IPS-20b (cell line): ENCODE measurements around the gene PKMYT1.
A peak's percentile ranks its signal among the peaks of the same experiment; 100 is the strongest.

ENCODE experiments used
- H3K27ac ChIP-seq: one replicate; pipeline ENCODE4 v1.5.1; 2013; ENCODE audit warnings: low read length
- H3K27me3 ChIP-seq: 2 replicates; pipeline ENCODE4 v1.6.1; 2013; ENCODE audit warnings: mild to moderate bottlenecking, low read length, inconsistent platforms; ENCODE audit not compliant: insufficient read depth
- H3K36me3 ChIP-seq: 2 replicates; pipeline ENCODE4 v1.6.1; 2013; ENCODE audit warnings: low read depth, mild to moderate bottlenecking, inconsistent platforms, low read length, moderate library complexity; ENCODE audit not compliant: insufficient read depth
- H3K4me1 ChIP-seq: 2 replicates; pipeline ENCODE4 v1.6.1; 2013; ENCODE audit warnings: mild to moderate bottlenecking, control low read depth, inconsistent platforms, low read length, moderate library complexity; ENCODE audit not compliant: insufficient read depth
- H3K4me3 ChIP-seq: 2 replicates; pipeline ENCODE4 v1.5.1; 2013; ENCODE audit warnings: mild to moderate bottlenecking, low read length, inconsistent platforms
- H3K9ac ChIP-seq: 2 replicates; pipeline ENCODE4 v1.6.1; 2013; ENCODE audit warnings: low read depth, mild to moderate bottlenecking, inconsistent platforms, low read length, moderate library complexity
- H3K9me3 ChIP-seq: 2 replicates; pipeline ENCODE4 v1.6.1; 2013; ENCODE audit warnings: mild to moderate bottlenecking, low read depth, low read length, inconsistent platforms; ENCODE audit not compliant: insufficient read depth

The PKMYT1 gene

GRCh38 chr16:3004781-3005284 lies 24.6 kb upstream of the PKMYT1 start:
- peaks cover 15% of the 10 kb centered on the region; the same call in 1 of the 2 replicates for H3K27me3 ChIP-seq
- no peak overlapping the region for H3K27ac ChIP-seq
- H3K9ac ChIP-seq, result no peak overlapping the region
- H3K4me3 ChIP-seq, result peak overlapping the region; percentile 65
- no peaks in the 10 kb centered on the region for H3K36me3 ChIP-seq
- no peaks in the 10 kb centered on the region for H3K9me3 ChIP-seq
- H3K4me1 ChIP-seq, result peaks cover 28% of the 10 kb centered on the region

GRCh38 chr16:3004319-3004718 lies 24.1 kb upstream of the PKMYT1 start:
- H3K27ac ChIP-seq, result no peak overlapping the region
- no peak overlapping the region for H3K4me3 ChIP-seq
- H3K4me1 ChIP-seq, result peaks cover 28% of the 10 kb centered on the region
- H3K9ac ChIP-seq, result no peak overlapping the region
- peaks cover 15% of the 10 kb centered on the region; the same call in 1 of the 2 replicates for H3K27me3 ChIP-seq
- no peaks in the 10 kb centered on the region for H3K36me3 ChIP-seq
- H3K9me3 ChIP-seq, result no peaks in the 10 kb centered on the region

- Histone ChIP-seq H3K9ac (no peak overlapping the region), H3K27me3 (peaks cover 15% of the 10 kb centered on the region; the same call in 1 of the 2 replicates), H3K36me3 (no peaks in the 10 kb centered on the region), H3K4me3 (no peak overlapping the region), H3K27ac (no peak overlapping the region), H3K9me3 (no peaks in the 10 kb centered on the region), H3K4me1 (peaks cover 23% of the 10 kb centered on the region)
Observed at GRCh38 chr16:3003582-3004270, 23.5 kb upstream of the PKMYT1 start.

DNA sequence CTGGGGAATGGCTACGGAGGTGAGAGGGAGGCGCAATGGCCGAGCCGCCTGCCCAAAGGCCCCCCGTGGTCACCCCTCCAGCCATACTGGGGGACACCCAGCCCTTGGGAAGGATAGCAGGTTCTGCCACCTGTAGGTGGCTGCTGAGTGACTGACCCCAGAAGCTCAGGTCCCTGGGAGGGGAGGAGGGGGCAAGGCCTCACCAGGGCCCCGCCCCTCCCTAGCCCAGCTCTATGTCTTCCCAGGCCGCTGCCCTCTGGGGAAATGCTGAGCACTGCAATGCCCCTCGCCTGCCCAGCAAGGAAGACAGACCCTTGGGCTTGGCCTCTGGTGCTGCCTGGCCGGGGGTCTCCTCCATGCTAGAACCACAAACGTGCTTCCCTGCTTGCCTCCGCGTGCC lies 21.1 kb upstream of the PKMYT1 start:
- Histone ChIP-seq H3K27me3 (peaks cover 4% of the 10 kb centered on the region; the same call in 1 of the 2 replicates), H3K4me3 (no peak overlapping the region), H3K9ac (no peak overlapping the region), H3K9me3 (no peaks in the 10 kb centered on the region), H3K4me1 (peaks cover 5% of the 10 kb centered on the region; the same call in 1 of the 2 replicates), H3K36me3 (no peaks in the 10 kb centered on the region), H3K27ac (no peak overlapping the region)

GRCh38 chr16:3000540-3000939 lies 20.3 kb upstream of the PKMYT1 start:
- H3K36me3 ChIP-seq, result no peaks in the 10 kb centered on the region
- H3K27ac ChIP-seq, result no peak overlapping the region
- no peaks in the 10 kb centered on the region for H3K9me3 ChIP-seq
- no peak overlapping the region for H3K4me3 ChIP-seq
- H3K27me3 ChIP-seq, result peaks cover 4% of the 10 kb centered on the region; the same call in 1 of the 2 replicates
- no peaks in the 10 kb centered on the region for H3K4me1 ChIP-seq
- H3K9ac ChIP-seq, result no peak overlapping the region

- H3K36me3 ChIP-seq, result no peaks in the 10 kb centered on the region
- no peak overlapping the region for H3K4me3 ChIP-seq
- H3K27ac ChIP-seq, result no peak overlapping the region
- no peak overlapping the region for H3K9ac ChIP-seq
- peaks cover 2% of the 10 kb centered on the region; the same call in 1 of the 2 replicates for H3K27me3 ChIP-seq
- no peaks in the 10 kb centered on the region for H3K4me1 ChIP-seq
- no peaks in the 10 kb centered on the region for H3K9me3 ChIP-seq
Observed at GRCh38 chr16:2999929-3000328, 19.7 kb upstream of the PKMYT1 start.

DNA sequence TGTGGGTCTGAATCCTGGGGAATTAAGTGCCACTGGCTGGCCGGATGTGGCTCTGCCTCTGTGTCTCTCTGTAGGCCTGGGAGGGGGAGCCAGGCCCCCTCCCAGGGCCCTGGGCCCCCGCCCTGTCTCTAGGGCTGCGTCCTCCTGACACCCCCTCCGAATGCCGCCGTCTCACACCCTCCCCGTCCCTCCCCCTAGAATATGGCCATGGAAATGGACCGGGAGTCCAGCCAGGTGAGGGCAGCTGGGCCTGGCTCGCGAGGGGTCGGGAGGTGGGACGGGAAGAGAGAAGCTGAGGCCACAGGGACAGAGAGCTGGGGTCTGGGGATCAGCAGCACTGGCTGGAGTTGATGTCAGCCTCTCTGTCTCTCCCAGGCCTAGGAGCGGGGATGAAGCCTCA lies 16.1 kb upstream of the PKMYT1 start:
- Histone ChIP-seq H3K9me3 (no peaks in the 10 kb centered on the region), H3K4me3 (no peak overlapping the region), H3K9ac (no peak overlapping the region), H3K4me1 (no peaks in the 10 kb centered on the region), H3K27me3 (no peaks in the 10 kb centered on the region), H3K27ac (no peak overlapping the region), H3K36me3 (no peaks in the 10 kb centered on the region)

GRCh38 chr16:2992383-2993081 lies 12.3 kb upstream of the PKMYT1 start:
- H3K4me1 ChIP-seq, result peaks cover 4% of the 10 kb centered on the region; the same call in 1 of the 2 replicates
- no peak overlapping the region for H3K27ac ChIP-seq
- H3K9me3 ChIP-seq, result no peaks in the 10 kb centered on the region
- H3K9ac ChIP-seq, result no peak overlapping the region
- H3K27me3 ChIP-seq, result no peaks in the 10 kb centered on the region; the same call in 1 of the 2 replicates
- H3K4me3 ChIP-seq, result no peak overlapping the region
- no peaks in the 10 kb centered on the region for H3K36me3 ChIP-seq

DNA sequence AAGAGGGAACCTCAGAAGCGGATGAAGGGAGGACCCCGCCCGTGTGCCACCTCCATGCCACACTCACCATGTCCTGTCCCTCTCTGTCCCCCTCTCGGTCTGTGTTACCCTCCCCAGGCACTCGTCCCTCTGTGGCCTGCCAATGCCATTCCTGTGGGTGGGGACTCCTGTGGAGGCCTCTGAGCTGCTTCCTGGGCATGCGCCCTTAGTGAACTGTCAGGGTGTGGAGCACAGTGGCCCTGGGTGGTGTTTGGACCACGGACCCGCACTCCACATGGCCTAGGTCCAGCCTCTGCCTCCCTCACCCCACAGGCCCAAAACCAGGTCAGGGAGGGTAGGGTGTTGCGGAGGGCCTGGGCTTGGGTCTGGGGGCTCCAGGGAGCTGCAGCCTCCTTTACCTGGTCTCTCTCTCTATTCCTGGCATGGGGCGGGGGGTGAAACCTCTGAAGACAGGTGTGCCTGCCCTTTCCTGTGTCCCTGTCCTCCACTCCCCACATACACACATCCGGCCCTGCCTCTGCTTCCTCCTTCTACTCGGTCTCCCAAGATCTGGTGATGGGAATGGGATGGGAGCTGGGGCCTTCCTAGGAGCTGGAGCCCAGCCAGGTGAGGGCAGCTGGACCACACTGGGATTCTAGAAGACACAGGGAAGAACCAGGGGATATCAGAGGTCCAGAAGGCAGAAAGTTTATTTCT lies 11.5 kb upstream of the PKMYT1 start:
- Histone ChIP-seq H3K9ac (no peak overlapping the region), H3K4me1 (peaks cover 4% of the 10 kb centered on the region; the same call in 1 of the 2 replicates), H3K27ac (no peak overlapping the region), H3K27me3 (no peaks in the 10 kb centered on the region; the same call in 1 of the 2 replicates), H3K4me3 (no peak overlapping the region), H3K9me3 (no peaks in the 10 kb centered on the region), H3K36me3 (no peaks in the 10 kb centered on the region)

DNA sequence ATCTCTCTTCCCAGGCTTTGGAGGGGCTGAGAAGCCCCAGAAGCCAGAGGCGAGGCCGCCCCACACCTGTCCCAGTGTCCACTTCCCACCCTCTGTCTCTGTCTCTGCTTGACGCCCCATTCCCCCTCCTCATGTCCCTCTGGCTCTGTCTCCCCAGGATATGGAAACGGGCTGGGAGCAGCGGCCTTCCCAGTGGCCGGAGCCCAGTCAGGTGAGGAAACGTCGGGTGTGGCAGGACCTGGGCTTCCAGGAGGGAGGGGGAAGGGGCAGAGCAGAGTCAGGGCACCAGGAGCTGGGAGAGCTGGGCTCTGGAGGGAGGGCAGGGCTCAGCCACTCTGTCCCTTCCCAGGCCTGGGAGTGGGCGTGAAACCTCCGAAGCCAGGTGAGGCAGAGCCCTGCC lies 10.6 kb upstream of the PKMYT1 start:
- Histone ChIP-seq H3K4me3 (no peak overlapping the region), H3K4me1 (peaks cover 4% of the 10 kb centered on the region; the same call in 1 of the 2 replicates), H3K36me3 (no peaks in the 10 kb centered on the region), H3K27ac (no peak overlapping the region), H3K9ac (no peak overlapping the region), H3K27me3 (no peaks in the 10 kb centered on the region; the same call in 1 of the 2 replicates), H3K9me3 (no peaks in the 10 kb centered on the region)

DNA sequence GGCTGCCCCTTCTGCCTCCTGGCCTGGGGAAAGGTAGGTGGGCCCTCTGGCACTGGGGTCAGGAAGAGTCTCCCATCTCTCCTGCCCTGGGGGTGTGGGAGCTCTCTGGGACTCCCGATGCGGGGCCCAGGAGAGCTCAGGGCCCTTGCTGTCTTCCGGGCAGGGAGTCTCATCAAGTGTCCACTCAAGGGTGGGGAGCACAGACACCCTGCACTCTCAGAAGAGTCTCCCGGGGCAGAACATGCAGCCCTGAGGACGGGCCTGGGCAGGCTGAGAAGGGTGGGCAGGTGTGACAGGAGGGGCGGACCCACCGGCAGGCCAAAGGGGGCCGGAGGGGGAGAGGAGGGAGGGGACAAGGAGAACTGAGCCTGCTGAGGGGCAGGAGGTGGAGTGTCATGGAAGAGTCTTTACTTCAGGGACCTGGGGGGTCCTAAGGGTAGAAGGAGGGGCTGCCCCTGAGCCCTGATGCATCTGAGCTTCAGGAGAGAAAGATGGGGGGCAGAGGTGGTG lies 8.4 kb upstream of the PKMYT1 start:
- H3K4me3 ChIP-seq, result no peak overlapping the region
- no peaks in the 10 kb centered on the region; the same call in 1 of the 2 replicates for H3K27me3 ChIP-seq
- no peak overlapping the region for H3K9ac ChIP-seq
- H3K36me3 ChIP-seq, result no peaks in the 10 kb centered on the region
- no peaks in the 10 kb centered on the region for H3K9me3 ChIP-seq
- H3K27ac ChIP-seq, result no peak overlapping the region
- H3K4me1 ChIP-seq, result peaks cover 4% of the 10 kb centered on the region; the same call in 1 of the 2 replicates
